Gastrocnemius medialis (tissue), 4 donors: Measurements from ENCODE around the gene STON2.

Experiments used
- POLR2A ChIP-seq, 2 donors: fragments of 450-650 bp; IDR thresholded peaks; one replicate each; pipeline ENCODE4 v1.6.1; 2017; ENCODE audit warnings: antibody characterized with exemption in 2 of 2, mild to moderate bottlenecking in 2 of 2, moderate library complexity in 2 of 2
- TF ChIP-seq, protein P1 (sequence below), 5 experiments: fragments of 450-650 bp in 3 of 5; fragments of 200-600 bp in 2 of 5; sonication (generic) in 2 of 5; IDR thresholded peaks in 4 of 5; conservative IDR thresholded peaks in 1 of 5; 1 replicate in 4 of 5; 2 replicates in 1 of 5; pipeline ENCODE4 v1.5.1; 2016 to 2019; ENCODE audit warnings: antibody characterized with exemption in 5 of 5, mild to moderate bottlenecking in 3 of 5, moderate library complexity in 3 of 5

DNA sequence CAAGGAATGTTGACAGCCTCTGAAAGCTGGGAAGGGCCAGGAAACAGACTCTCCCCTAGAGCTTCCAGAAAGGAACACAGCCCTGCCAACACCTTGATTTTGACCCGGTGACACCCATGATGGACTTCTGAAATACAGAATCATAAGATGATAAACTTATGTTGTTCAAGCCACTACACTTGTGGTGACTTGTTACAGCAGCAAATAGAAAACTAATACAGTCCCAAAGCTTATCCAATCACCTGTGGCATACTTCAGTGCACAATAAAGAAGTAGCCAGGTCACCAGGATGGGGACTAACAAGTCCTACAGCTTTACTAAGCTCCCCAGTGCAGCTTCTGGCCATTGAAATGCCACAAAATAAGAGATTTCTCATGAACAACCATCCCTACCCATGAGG, 5.4 kb downstream of the STON2 start:
- TF ChIP-seq, protein P1, sequence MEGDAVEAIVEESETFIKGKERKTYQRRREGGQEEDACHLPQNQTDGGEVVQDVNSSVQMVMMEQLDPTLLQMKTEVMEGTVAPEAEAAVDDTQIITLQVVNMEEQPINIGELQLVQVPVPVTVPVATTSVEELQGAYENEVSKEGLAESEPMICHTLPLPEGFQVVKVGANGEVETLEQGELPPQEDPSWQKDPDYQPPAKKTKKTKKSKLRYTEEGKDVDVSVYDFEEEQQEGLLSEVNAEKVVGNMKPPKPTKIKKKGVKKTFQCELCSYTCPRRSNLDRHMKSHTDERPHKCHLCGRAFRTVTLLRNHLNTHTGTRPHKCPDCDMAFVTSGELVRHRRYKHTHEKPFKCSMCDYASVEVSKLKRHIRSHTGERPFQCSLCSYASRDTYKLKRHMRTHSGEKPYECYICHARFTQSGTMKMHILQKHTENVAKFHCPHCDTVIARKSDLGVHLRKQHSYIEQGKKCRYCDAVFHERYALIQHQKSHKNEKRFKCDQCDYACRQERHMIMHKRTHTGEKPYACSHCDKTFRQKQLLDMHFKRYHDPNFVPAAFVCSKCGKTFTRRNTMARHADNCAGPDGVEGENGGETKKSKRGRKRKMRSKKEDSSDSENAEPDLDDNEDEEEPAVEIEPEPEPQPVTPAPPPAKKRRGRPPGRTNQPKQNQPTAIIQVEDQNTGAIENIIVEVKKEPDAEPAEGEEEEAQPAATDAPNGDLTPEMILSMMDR (IDR thresholded peaks at IDR 0.05 in 4 of 5, conservative IDR thresholded peaks at IDR 0.05 in 1 of 5), result no peak
- TF ChIP-seq POLR2A (IDR thresholded peaks at IDR 0.05), result no peak
